Brain microvascular endothelial cell (primary cell): ENCODE results near the gene TENT4B.
"Not testable (repeated sequence)": the region's sequence is repeated elsewhere in the genome, so short reads cannot be mapped to it uniquely, and the experiment has no call there.

Source experiments
- DNase-seq: peaks from one replicate; pipeline ENCODE4 v3.0.0-alpha.2; 2020
- H3K27ac ChIP-seq: fragments of 250-450 bp; sonication (Bioruptor Pico); 2 replicates; pipeline ENCODE4 v1.5.1; 2020; ENCODE audit warnings: mild to moderate bottlenecking, moderate library complexity
- H3K27me3 ChIP-seq: fragments of 250-450 bp; sonication (Bioruptor Pico); replicated peaks from 2 replicates; pipeline ENCODE4 v1.5.1; 2020; ENCODE audit warnings: mild to moderate bottlenecking
- H3K36me3 ChIP-seq: fragments of 250-450 bp; sonication (Bioruptor Pico); replicated peaks from 2 replicates; pipeline ENCODE4 v1.5.1; 2020; ENCODE audit warnings: mild to moderate bottlenecking
- H3K4me3 ChIP-seq: 2 replicates; pipeline ENCODE4 v1.5.1; 2011; ENCODE audit warnings: low read depth, mild to moderate bottlenecking, control low read depth, low read length, moderate library complexity
- CTCF ChIP-seq: IDR thresholded peaks from 2 replicates; pipeline ENCODE4 v1.5.1; 2011; ENCODE audit warnings: low read depth, mild to moderate bottlenecking, moderate library complexity, low read length, control low read depth, inconsistent platforms; ENCODE audit errors: missing control alignments
- in situ Hi-C: cut with HindIII; loops from 2 replicates; pipeline ENCODE4 v1.10.0; 2017; ENCODE audit warnings: low sequenced_read_pairs, low pct_ligation_motif_present

Gene TENT4B

GRCh38 chr16:50121721-50122445 is 31.2 kb upstream of the TENT4B start:
- in situ Hi-C loops: no loop called here
- no peak for TF ChIP-seq CTCF
- no peak overlapping the region for H3K27ac ChIP-seq

GRCh38 chr16:50123417-50123816 is 29.7 kb upstream of the TENT4B start:
- no peak for TF ChIP-seq CTCF
- in situ Hi-C loops: no loop called here
- DNase-seq: no peak
- Histone ChIP-seq H3K36me3 (no peaks in the 10 kb centered on the region), H3K27me3 (no peaks in the 10 kb centered on the region), H3K4me3 (no peak overlapping the region), H3K27ac (no peak overlapping the region)

More at GRCh38 chr16:50121721-50122445, 31.2 kb upstream of the TENT4B start:
- no peaks in the 10 kb centered on the region for H3K27me3 ChIP-seq
- H3K4me3 ChIP-seq: no peak overlapping the region
- no peaks in the 10 kb centered on the region for H3K36me3 ChIP-seq
- no peak for DNase-seq

- no peak overlapping the region for H3K4me3 ChIP-seq
- no peak overlapping the region for H3K27ac ChIP-seq
- no peak for TF ChIP-seq CTCF
- in situ Hi-C loops: no loop called here
- no peaks in the 10 kb centered on the region for H3K36me3 ChIP-seq
- no peak for DNase-seq
- no peaks in the 10 kb centered on the region for H3K27me3 ChIP-seq
Measured at GRCh38 chr16:50124769-50125168, 28.3 kb upstream of the TENT4B start.

GRCh38 chr16:50126183-50126582 is 26.9 kb upstream of the TENT4B start:
- Histone ChIP-seq H3K36me3 (no peaks in the 10 kb centered on the region), H3K27ac (no peak overlapping the region), H3K4me3 (no peak overlapping the region), H3K27me3 (no peaks in the 10 kb centered on the region)
- no peak for TF ChIP-seq CTCF
- in situ Hi-C loops: no loop called here
- DNase-seq: no peak

GRCh38 chr16:50132571-50132970 is 20.5 kb upstream of the TENT4B start:
- H3K27ac ChIP-seq, in situ Hi-C loops, H3K36me3 ChIP-seq: not testable (repeated sequence)

GRCh38 chr16:50133214-50133613 is 19.9 kb upstream of the TENT4B start:
- Histone ChIP-seq H3K36me3 (no peaks in the 10 kb centered on the region), H3K27ac (no peak overlapping the region), H3K4me3 (no peak overlapping the region), H3K27me3 (no peaks in the 10 kb centered on the region)
- in situ Hi-C loops: no loop called here
- no peak for DNase-seq
- TF ChIP-seq CTCF: no peak

More at GRCh38 chr16:50132571-50132970, 20.5 kb upstream of the TENT4B start:
- not testable (repeated sequence) for DNase-seq, H3K27me3 ChIP-seq, H3K4me3 ChIP-seq
